Endothelial cell of umbilical vein (primary cell): ENCODE data around the gene MRPS11. TPM values are rescaled to one million over a fixed set of nuclear protein-coding genes. Genes with fewer than 3 reads are reported as not detected.

Experiments used
- BruUV-seq: library from RNA; stranded (reverse); fragments of 400-500 nt; replicated peaks from 2 replicates; lab custom pipeline; 2021; lab: Mats Ljungman, UMichigan
- CTCF ChIA-PET: fragments of 300-600, 350-600 bp; sonication (Branson Sonifier 250); formaldehyde crosslinking; loops from one replicate; lab custom pipeline; 2021; ENCODE audit warnings: antibody characterized with exemption, inconsistent platforms; lab: Charles Lee
- POLR2A ChIA-PET: fragments of 300-600, 350-600 bp; sonication (Branson Sonifier 250); formaldehyde crosslinking; loops from one replicate; lab custom pipeline; 2021; ENCODE audit warnings: antibody characterized with exemption, inconsistent platforms; lab: Charles Lee
- DNase-seq: peaks from one replicate; pipeline ENCODE4 v3.0.0-alpha.2; 2011; ENCODE audit warnings: low read depth, low spot score
- FAIRE-seq: peaks from 2 replicates; lab custom pipeline; 2011; peaks lifted over from hg19 to GRCh38; lab: Jason Lieb, UNC
- H2AFZ ChIP-seq: 2 replicates; pipeline ENCODE4 v1.6.0; 2012; ENCODE audit warnings: low read depth, low read length, control low read depth, inconsistent platforms
- H3K27ac ChIP-seq: 2 replicates; pipeline ENCODE4 v1.5.1; 2011; ENCODE audit warnings: low read depth, mild to moderate bottlenecking, control low read depth, low read length, moderate library complexity; ENCODE audit not compliant: insufficient read depth
- H3K27me3 ChIP-seq, 2 experiments: 2 replicates each; pipeline versions ENCODE4 v1.6.0 to v1.6.1; 2011; ENCODE audit warnings: low read length in 2 of 2, mixed read lengths in 1 of 2; ENCODE audit not compliant: control insufficient read depth in 2 of 2, insufficient read depth in 2 of 2
- H3K36me3 ChIP-seq, 2 experiments: 2 replicates in 1 of 2; 3 replicates in 1 of 2; pipeline ENCODE4 v1.5.1; 2011; ENCODE audit warnings: low read length in 2 of 2, mild to moderate bottlenecking in 1 of 2, moderate library complexity in 1 of 2; ENCODE audit not compliant: control insufficient read depth in 2 of 2, insufficient read depth in 2 of 2; ENCODE audit errors: extremely low read depth in 1 of 2
- H3K4me1 ChIP-seq: 3 replicates; pipeline ENCODE4 v1.5.1; 2011; ENCODE audit warnings: mild to moderate bottlenecking, low read length; ENCODE audit not compliant: control insufficient read depth, insufficient read depth; ENCODE audit errors: extremely low read depth
- H3K4me2 ChIP-seq: 2 replicates; pipeline ENCODE4 v1.6.1; 2011; ENCODE audit warnings: low read length, control low read depth, mixed read lengths; ENCODE audit not compliant: insufficient read depth
- H3K4me3 ChIP-seq, 3 experiments: fragments of 200-600 bp in 1 of 3; sonication (generic), shearing (Covaris generic) in 1 of 3; replicated peaks in 1 of 3; 2 replicates each; pipeline ENCODE4 v1.5.1; 2011 to 2016; ENCODE audit warnings: control low read depth in 3 of 3, low read length in 3 of 3, mild to moderate bottlenecking in 2 of 3, inconsistent platforms in 1 of 3, low read depth in 1 of 3, moderate library complexity in 1 of 3; ENCODE audit not compliant: insufficient read depth in 1 of 3
- H3K79me2 ChIP-seq: 2 replicates; pipeline ENCODE4 v1.6.0; 2012; ENCODE audit warnings: low read length, inconsistent platforms; ENCODE audit not compliant: control insufficient read depth, insufficient read depth
- H3K9ac ChIP-seq: replicated peaks from 2 replicates; pipeline ENCODE3; 2011; ENCODE audit warnings: low read length, control low read depth; ENCODE audit not compliant: insufficient read depth; ENCODE audit errors: extremely low read depth
- H3K9me1 ChIP-seq: replicated peaks from 3 replicates; pipeline ENCODE4 v1.6.0; 2011; ENCODE audit warnings: mild to moderate bottlenecking, low read length; ENCODE audit not compliant: control insufficient read depth, insufficient read depth; ENCODE audit errors: extremely low read depth
- H3K9me3 ChIP-seq: replicated peaks from 2 replicates; pipeline ENCODE4 v1.5.1; 2012; ENCODE audit warnings: low read length, inconsistent platforms; ENCODE audit not compliant: control insufficient read depth, insufficient read depth
- H4K20me1 ChIP-seq: replicated peaks from 2 replicates; pipeline ENCODE3; 2011; ENCODE audit warnings: mild to moderate bottlenecking, low read length; ENCODE audit not compliant: control insufficient read depth, insufficient read depth; ENCODE audit errors: extremely low read depth
- EZH2 ChIP-seq: IDR thresholded peaks from 2 replicates; pipeline ENCODE4 v1.6.1; 2012; ENCODE audit warnings: borderline replicate concordance, low read depth, mild to moderate bottlenecking, moderate library complexity, low read length, inconsistent platforms; ENCODE audit not compliant: severe bottlenecking
- FOS ChIP-seq: IDR thresholded peaks from 2 replicates; pipeline ENCODE4 v1.6.1; 2011; ENCODE audit warnings: mild to moderate bottlenecking, low read length, moderate library complexity, borderline replicate concordance; ENCODE audit not compliant: insufficient read depth
- GATA2 ChIP-seq: IDR thresholded peaks from 2 replicates; pipeline ENCODE4 v1.7.0; 2011; ENCODE audit warnings: low read depth, mild to moderate bottlenecking, moderate library complexity, mixed read lengths, low read length; ENCODE audit not compliant: insufficient read length, insufficient read depth
- JUN ChIP-seq: IDR thresholded peaks from 2 replicates; pipeline ENCODE4 v1.6.1; 2011; ENCODE audit warnings: borderline replicate concordance, low read depth; ENCODE audit not compliant: insufficient read length, insufficient read depth
- MYC ChIP-seq: IDR thresholded peaks from one replicate; pipeline ENCODE4 v1.6.1; 2011; ENCODE audit warnings: mild to moderate bottlenecking, low read depth, low read length
- POLR2A ChIP-seq: IDR thresholded peaks from 2 replicates; pipeline ENCODE4 v1.6.1; 2012; ENCODE audit warnings: low read depth, mild to moderate bottlenecking, control low read depth, low read length
- POLR2AphosphoS5 ChIP-seq: IDR thresholded peaks from 2 replicates; pipeline ENCODE4 v1.6.1; 2012; ENCODE audit warnings: low read depth, mild to moderate bottlenecking, control low read depth, low read length, moderate library complexity; ENCODE audit not compliant: insufficient read depth
- dilution Hi-C: fragments of 300-500 bp; cut with MboI; formaldehyde crosslinking; loops from one replicate; pipeline ENCODE4 v1.15.0; 2019; ENCODE audit warnings: low sequenced_read_pairs; ENCODE audit not compliant: extremely low pct_ligation_motif_present
- intact Hi-C: fragments of 100-400 bp; cut with micrococcal nuclease; formaldehyde crosslinking; loops from one replicate; pipeline ENCODE4 v1.10.0; 2022
- polyA plus RNA-seq, 4 experiments: library from polyadenylated mRNA; depleted of rRNA in 3 of 4; stranded (reverse) in 3 of 4; unstranded in 1 of 4; fragments of >200 nt; gene quantifications; 2 replicates each; pipeline versions ENCODE4 v1.2.1 to v1.2.3, GENCODE V29; 2011 to 2012; ENCODE audit warnings: missing spikeins in 1 of 4
- total RNA-seq: library from RNA; stranded (reverse); gene quantifications from 2 replicates; pipeline ENCODE4 v1.2.3, GENCODE V29; 2021
- TF ChIP-seq, protein P1 (sequence below): IDR thresholded peaks from 2 replicates; pipeline ENCODE4 v1.6.1; 2011; ENCODE audit not compliant: insufficient read depth, insufficient read length
- TF ChIP-seq, protein P2 (sequence below), 2 donors: IDR thresholded peaks; 1 replicate in 1 of 2; 2 replicates in 1 of 2; pipeline ENCODE4 v1.5.1; 2011; ENCODE audit warnings: low read length in 2 of 2, mild to moderate bottlenecking in 2 of 2, moderate library complexity in 2 of 2, control low read depth in 1 of 2, inconsistent platforms in 1 of 2, low read depth in 1 of 2; ENCODE audit not compliant: insufficient read depth in 1 of 2; ENCODE audit errors: extremely low read depth in 1 of 2

MRPS11 gene
- total and polyA plus RNA-seq, 2 donors (not counting 3 experiments of a cell fraction or from before 2014, with no cell fraction given), result 66.3 to 97.9 TPM

DNA sequence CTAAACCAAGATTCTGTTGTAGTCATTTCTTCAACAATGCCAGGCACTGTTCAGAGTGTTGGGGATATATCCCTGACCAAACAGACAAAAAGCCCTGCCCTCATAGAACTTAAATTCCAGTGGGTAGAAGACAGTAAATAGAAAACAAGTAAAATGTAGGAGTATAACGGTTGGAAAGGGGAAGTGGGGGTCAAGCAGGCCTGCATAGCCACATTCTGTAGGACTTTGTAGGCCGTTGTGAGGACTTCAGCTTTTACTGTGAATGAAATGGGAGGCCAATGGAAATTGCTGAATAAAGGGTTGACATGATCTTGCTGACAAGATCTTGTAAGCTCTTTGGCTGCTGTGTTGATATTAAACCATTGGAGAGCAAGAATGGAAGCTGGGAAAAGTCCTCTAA lies 1.8 kb downstream of the MRPS11 start:
- H3K27ac ChIP-seq, result no peak overlapping the region
- FAIRE-seq (no peak), DNase-seq (no peak)
- POLR2A ChIA-PET, result no interaction called here
- intact Hi-C loops (loop anchor here (5.0 kb wide), 1 partner anchor 153 kb away; the partner anchor contains the start of gene AEN), dilution Hi-C loops (no loop called here)
- TF ChIP-seq EZH2 (no peak), JUN (no peak), POLR2AphosphoS5 (no peak), FOS (no peak), POLR2A (no peak), GATA2 (no peak), MYC (no peak)
- TF ChIP-seq, protein P1, sequence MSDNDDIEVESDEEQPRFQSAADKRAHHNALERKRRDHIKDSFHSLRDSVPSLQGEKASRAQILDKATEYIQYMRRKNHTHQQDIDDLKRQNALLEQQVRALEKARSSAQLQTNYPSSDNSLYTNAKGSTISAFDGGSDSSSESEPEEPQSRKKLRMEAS, result no peak
- TF ChIP-seq, protein P2, sequence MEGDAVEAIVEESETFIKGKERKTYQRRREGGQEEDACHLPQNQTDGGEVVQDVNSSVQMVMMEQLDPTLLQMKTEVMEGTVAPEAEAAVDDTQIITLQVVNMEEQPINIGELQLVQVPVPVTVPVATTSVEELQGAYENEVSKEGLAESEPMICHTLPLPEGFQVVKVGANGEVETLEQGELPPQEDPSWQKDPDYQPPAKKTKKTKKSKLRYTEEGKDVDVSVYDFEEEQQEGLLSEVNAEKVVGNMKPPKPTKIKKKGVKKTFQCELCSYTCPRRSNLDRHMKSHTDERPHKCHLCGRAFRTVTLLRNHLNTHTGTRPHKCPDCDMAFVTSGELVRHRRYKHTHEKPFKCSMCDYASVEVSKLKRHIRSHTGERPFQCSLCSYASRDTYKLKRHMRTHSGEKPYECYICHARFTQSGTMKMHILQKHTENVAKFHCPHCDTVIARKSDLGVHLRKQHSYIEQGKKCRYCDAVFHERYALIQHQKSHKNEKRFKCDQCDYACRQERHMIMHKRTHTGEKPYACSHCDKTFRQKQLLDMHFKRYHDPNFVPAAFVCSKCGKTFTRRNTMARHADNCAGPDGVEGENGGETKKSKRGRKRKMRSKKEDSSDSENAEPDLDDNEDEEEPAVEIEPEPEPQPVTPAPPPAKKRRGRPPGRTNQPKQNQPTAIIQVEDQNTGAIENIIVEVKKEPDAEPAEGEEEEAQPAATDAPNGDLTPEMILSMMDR (IDR thresholded peaks at IDR 0.05; ENCODE audit: extremely low read depth in 1 of 2, insufficient read depth in 1 of 2, low read depth in 1 of 2, low read length in 2 of 2), result no peak
- H2AFZ ChIP-seq, result no peak overlapping the region
- H3K4me2 ChIP-seq, result no peak overlapping the region
- no peak overlapping the region for H3K4me3 ChIP-seq
- CTCF ChIA-PET, result interaction anchor here (0.7 kb wide), 1 partner anchor 30 kb away, joined by 3 read pairs; no protein-coding TSS in a partner anchor
- BruUV-seq, result no TSS peak
- no peaks in the 10 kb centered on the region for H4K20me1 ChIP-seq
- no peaks in the 10 kb centered on the region for H3K9me3 ChIP-seq
- H3K79me2 ChIP-seq, result peaks cover 39% of the 10 kb centered on the region
- H3K36me3 ChIP-seq, result peaks cover 5% of the 10 kb centered on the region in 2 experiments
- no peak overlapping the region for H3K9ac ChIP-seq
- no peaks in the 10 kb centered on the region for H3K9me1 ChIP-seq
- peaks cover 31% of the 10 kb centered on the region for H3K4me1 ChIP-seq
- no peaks in the 10 kb centered on the region for H3K27me3 ChIP-seq
